GM23248 (cell line): ENCODE measurements around the gene IL10RA. TPM values are rescaled to one million over a fixed set of nuclear protein-coding genes. Genes with fewer than 3 reads are reported as not detected.

Experiments
- DNase-seq: peaks from one replicate; pipeline ENCODE4 v3.0.0-alpha.2; 2015
- H2AFZ ChIP-seq: fragments of 200-600 bp; sonication (generic); 2 replicates; pipeline ENCODE4 v1.6.1; 2016; ENCODE audit warnings: antibody characterized with exemption
- H3F3A ChIP-seq: fragments of 200-600 bp; sonication (generic); 2 replicates; pipeline ENCODE4 v1.6.1; 2016; ENCODE audit warnings: mild to moderate bottlenecking, antibody characterized with exemption, mixed run types; ENCODE audit not compliant: insufficient read depth
- H3K27ac ChIP-seq: fragments of 200-600 bp; sonication (generic); 2 replicates; pipeline ENCODE4 v1.5.1; 2016; ENCODE audit warnings: mild to moderate bottlenecking
- H3K27me3 ChIP-seq: fragments of 200-600 bp; sonication (generic); replicated peaks from 2 replicates; pipeline ENCODE4 v1.6.1; 2016; ENCODE audit warnings: mild to moderate bottlenecking; ENCODE audit not compliant: insufficient read depth
- H3K36me3 ChIP-seq: fragments of 200-600 bp; sonication (generic); 2 replicates; pipeline ENCODE4 v1.6.1; 2016; ENCODE audit warnings: low read depth, mild to moderate bottlenecking
- H3K4me1 ChIP-seq: fragments of 200-600 bp; sonication (generic); 2 replicates; pipeline ENCODE4 v1.6.1; 2016; ENCODE audit warnings: mild to moderate bottlenecking; ENCODE audit not compliant: insufficient read depth
- H3K4me2 ChIP-seq: fragments of 200-600 bp; sonication (generic); one replicate; pipeline ENCODE4 v1.6.1; 2016; ENCODE audit warnings: mild to moderate bottlenecking; ENCODE audit not compliant: unreplicated experiment
- H3K4me3 ChIP-seq: fragments of 200-600 bp; sonication (generic); 2 replicates; pipeline ENCODE4 v1.5.1; 2016; ENCODE audit warnings: mild to moderate bottlenecking
- H3K79me2 ChIP-seq: fragments of 200-600 bp; sonication (generic); 2 replicates; pipeline ENCODE4 v1.6.1; 2016; ENCODE audit warnings: mild to moderate bottlenecking; ENCODE audit not compliant: insufficient read depth
- H3K9ac ChIP-seq: fragments of 200-600 bp; sonication (generic); 2 replicates; pipeline ENCODE4 v1.6.1; 2016; ENCODE audit warnings: mild to moderate bottlenecking
- H3K9me2 ChIP-seq: fragments of 200-600 bp; sonication (generic); 2 replicates; pipeline ENCODE4 v1.6.1; 2016; ENCODE audit warnings: mixed run types, mild to moderate bottlenecking, moderate library complexity; ENCODE audit not compliant: insufficient read depth
- H3K9me3 ChIP-seq: fragments of 200-600 bp; sonication (generic); one replicate; pipeline ENCODE4 v1.6.1; 2017; ENCODE audit warnings: low read depth
- H4K20me1 ChIP-seq: fragments of 200-600 bp; sonication (generic); 2 replicates; pipeline ENCODE4 v1.6.0; 2016; ENCODE audit not compliant: insufficient read depth
- EZH2 ChIP-seq: fragments of 200-600 bp; sonication (generic); IDR thresholded peaks from 2 replicates; pipeline ENCODE4 v1.6.1; 2018; ENCODE audit warnings: antibody characterized with exemption, mild to moderate bottlenecking; ENCODE audit not compliant: insufficient read depth, poor library complexity, severe bottlenecking
- EZH2phosphoT487 ChIP-seq: fragments of 200-600 bp; sonication (generic); IDR thresholded peaks from 2 replicates; pipeline ENCODE4 v1.6.1; 2018; ENCODE audit warnings: antibody characterized with exemption, moderate library complexity, mild to moderate bottlenecking, low read depth; ENCODE audit not compliant: insufficient read depth
- WGBS, 2 experiments: methylation state at CpG; one replicate each; pipeline ENCODE4 v1.1.6; 2015 to 2017; ENCODE audit warnings: low lambda C conversion rate in 2 of 2, low coverage in 1 of 2; ENCODE audit errors: missing lambda C conversion rate in 2 of 2; 5-methylcytosine and 5-hydroxymethylcytosine counted together
- in situ Hi-C: fragments of 300-500 bp; cut with MboI; formaldehyde crosslinking; loops from 2 replicates; pipeline ENCODE4 v1.15.0; 2020
- polyA plus RNA-seq: library from polyadenylated mRNA; unstranded; fragments of >200 nt; fragmentation: Nextera tagmentation; extraction: Ambion mirVana; gene quantifications from 2 replicates; pipeline ENCODE4 v1.2.1, GENCODE V29; 2016
- total RNA-seq: library from RNA; depleted of rRNA; stranded (reverse); fragments of >200 nt; shearing (Covaris generic); gene quantifications from 2 replicates; pipeline ENCODE4 v1.2.3, GENCODE V29; 2014

The IL10RA gene
- total and polyA plus RNA-seq, 2 experiments from 2014 or later, result not detected

GRCh38 chr11:117960406-117960805, 25.8 kb upstream of the IL10RA start:
- H3K36me3 ChIP-seq, result no peaks in the 10 kb centered on the region
- H3K27ac ChIP-seq, result no peak overlapping the region
- whole genome bisulfite sequencing, 2 experiments, result 7 to 19% methylated on average over 1 of the region's 1 CpG
- H3K9me3 ChIP-seq, result no peaks in the 10 kb centered on the region
- H3F3A ChIP-seq, result no peaks in the 10 kb centered on the region
- H3K4me2 ChIP-seq, result no peak overlapping the region
- H3K9me2 ChIP-seq, result no peaks in the 10 kb centered on the region
- no peak overlapping the region for H3K4me3 ChIP-seq
- no peaks in the 10 kb centered on the region for H3K79me2 ChIP-seq
- no peaks in the 10 kb centered on the region for H3K4me1 ChIP-seq
- no peak overlapping the region for H2AFZ ChIP-seq
- H3K9ac ChIP-seq, result no peak overlapping the region
- no peak for DNase-seq
- H4K20me1 ChIP-seq, result no peaks in the 10 kb centered on the region
- H3K27me3 ChIP-seq, result peaks cover 10% of the 10 kb centered on the region; the same call in 1 of the 2 replicates
- TF ChIP-seq EZH2phosphoT487 (no peak), EZH2 (no peak)
- in situ Hi-C loops, result no loop called here

DNA sequence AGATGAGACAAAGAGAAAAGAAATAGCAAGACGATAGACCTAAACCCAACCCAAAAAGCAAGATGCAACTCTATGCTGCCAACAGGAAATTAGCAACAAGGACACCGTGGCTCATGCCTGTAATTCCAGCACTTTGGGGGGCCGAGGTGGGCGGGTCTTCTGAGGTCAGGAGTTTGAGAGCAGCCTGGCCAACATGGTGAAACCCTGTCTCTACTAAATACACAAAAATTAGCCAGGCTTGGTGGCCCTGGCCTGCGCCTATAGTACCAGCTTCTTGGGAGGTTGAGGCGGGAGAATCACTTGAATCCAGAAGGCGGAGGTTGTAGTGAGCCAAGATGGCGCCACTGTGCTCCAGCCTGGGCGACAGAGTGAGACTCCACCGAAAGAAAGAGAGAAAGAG, 24.3 kb upstream of the IL10RA start:
- in situ Hi-C loops, result no loop called here
- Histone ChIP-seq H3K9me3 (no peaks in the 10 kb centered on the region), H2AFZ (no peak overlapping the region), H3K27me3 (peaks cover 10% of the 10 kb centered on the region; the same call in 1 of the 2 replicates), H3F3A (no peaks in the 10 kb centered on the region), H3K4me2 (no peak overlapping the region), H4K20me1 (no peaks in the 10 kb centered on the region), H3K36me3 (no peaks in the 10 kb centered on the region), H3K27ac (no peak overlapping the region), H3K79me2 (no peaks in the 10 kb centered on the region), H3K4me1 (no peaks in the 10 kb centered on the region), H3K9ac (no peak overlapping the region), H3K4me3 (no peak overlapping the region), H3K9me2 (no peaks in the 10 kb centered on the region)
- TF ChIP-seq EZH2phosphoT487 (no peak), EZH2 (no peak)
- 51 to 56% methylated on average over 10 of the region's 10 CpGs for WGBS, 2 experiments
- DNase-seq, result no peak

DNA sequence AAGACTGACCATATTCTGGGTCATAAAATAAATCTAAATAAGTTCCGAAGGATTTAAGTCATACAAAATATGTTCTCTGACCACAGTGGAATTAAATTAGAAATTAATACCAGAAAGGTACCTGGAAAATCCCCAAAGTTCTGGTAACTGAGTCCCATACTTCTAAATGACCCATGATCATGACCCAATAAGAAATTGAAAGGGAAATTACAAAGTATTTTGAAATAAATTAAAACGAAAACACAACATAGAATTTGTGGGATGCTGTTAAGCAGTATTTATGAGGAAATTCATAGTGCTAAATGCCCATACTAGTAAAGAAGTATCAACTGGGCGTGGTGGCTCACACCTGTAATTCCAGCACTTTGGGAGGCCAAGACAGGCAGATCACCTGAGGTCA, 23.4 kb upstream of the IL10RA start:
- Histone ChIP-seq H4K20me1 (no peaks in the 10 kb centered on the region), H3K4me1 (no peaks in the 10 kb centered on the region), H3K36me3 (no peaks in the 10 kb centered on the region), H2AFZ (no peak overlapping the region), H3K9ac (no peak overlapping the region), H3K79me2 (no peaks in the 10 kb centered on the region), H3K9me3 (no peaks in the 10 kb centered on the region), H3F3A (no peaks in the 10 kb centered on the region), H3K4me2 (no peak overlapping the region), H3K9me2 (no peaks in the 10 kb centered on the region), H3K4me3 (no peak overlapping the region), H3K27ac (no peak overlapping the region), H3K27me3 (peaks cover 10% of the 10 kb centered on the region; the same call in 1 of the 2 replicates)
- TF ChIP-seq EZH2 (no peak), EZH2phosphoT487 (no peak)
- in situ Hi-C loops, result no loop called here
- no peak for DNase-seq
- WGBS, 2 experiments, result 24 to 34% methylated on average over 3 of the region's 3 CpGs

DNA sequence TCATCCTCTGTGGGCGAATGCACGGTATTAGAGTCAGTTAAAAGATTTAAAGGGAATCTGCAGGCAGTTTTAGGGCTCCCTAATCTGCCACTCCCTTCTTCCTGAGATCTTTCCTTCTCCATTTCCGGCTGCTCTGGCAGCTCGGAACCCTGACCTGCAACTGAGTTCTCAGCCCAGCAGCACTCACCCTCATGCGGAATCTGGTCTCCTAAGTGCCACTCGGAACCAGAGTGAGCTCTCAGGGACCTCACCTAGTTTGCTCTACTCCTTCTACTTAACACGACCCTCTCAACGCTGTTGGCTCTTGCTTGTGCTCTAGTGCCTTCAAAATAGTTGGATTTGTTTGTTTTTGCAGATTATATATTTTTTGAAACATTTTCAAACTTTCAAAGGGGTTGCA, 19.3 kb upstream of the IL10RA start:
- TF ChIP-seq EZH2phosphoT487, result no peak
- no peak for TF ChIP-seq EZH2
- 53 to 57% methylated on average over 8 of the region's 8 CpGs for WGBS, 2 experiments
- H3K9me3 ChIP-seq, result no peaks in the 10 kb centered on the region

More for the DNA sequence above, 19.3 kb upstream of the IL10RA start:
- H3K9ac ChIP-seq, result no peak overlapping the region
- no peak overlapping the region for H3K4me3 ChIP-seq
- H3K4me1 ChIP-seq, result no peaks in the 10 kb centered on the region
- no peaks in the 10 kb centered on the region for H3K36me3 ChIP-seq
- no peaks in the 10 kb centered on the region for H3K9me2 ChIP-seq
- no peaks in the 10 kb centered on the region for H3F3A ChIP-seq
- in situ Hi-C loops, result no loop called here
- H3K4me2 ChIP-seq, result no peak overlapping the region
- peaks cover 3% of the 10 kb centered on the region; the same call in 1 of the 2 replicates for H3K27me3 ChIP-seq
- no peak for DNase-seq
- no peaks in the 10 kb centered on the region for H4K20me1 ChIP-seq
- H3K27ac ChIP-seq, result no peak overlapping the region
- H2AFZ ChIP-seq, result no peak overlapping the region
- H3K79me2 ChIP-seq, result no peaks in the 10 kb centered on the region
